ENCODE measurements around the gene TAPT1. TPM values are rescaled to one million over a fixed set of nuclear protein-coding genes. Genes with fewer than 3 reads are reported as not detected.
A peak's percentile ranks its signal among the peaks of the same experiment; 100 is the strongest.

Gene TAPT1
- total and polyA plus RNA-seq, 2 experiments from 2014 or later, result 3.6 to 9.9 TPM

DNA sequence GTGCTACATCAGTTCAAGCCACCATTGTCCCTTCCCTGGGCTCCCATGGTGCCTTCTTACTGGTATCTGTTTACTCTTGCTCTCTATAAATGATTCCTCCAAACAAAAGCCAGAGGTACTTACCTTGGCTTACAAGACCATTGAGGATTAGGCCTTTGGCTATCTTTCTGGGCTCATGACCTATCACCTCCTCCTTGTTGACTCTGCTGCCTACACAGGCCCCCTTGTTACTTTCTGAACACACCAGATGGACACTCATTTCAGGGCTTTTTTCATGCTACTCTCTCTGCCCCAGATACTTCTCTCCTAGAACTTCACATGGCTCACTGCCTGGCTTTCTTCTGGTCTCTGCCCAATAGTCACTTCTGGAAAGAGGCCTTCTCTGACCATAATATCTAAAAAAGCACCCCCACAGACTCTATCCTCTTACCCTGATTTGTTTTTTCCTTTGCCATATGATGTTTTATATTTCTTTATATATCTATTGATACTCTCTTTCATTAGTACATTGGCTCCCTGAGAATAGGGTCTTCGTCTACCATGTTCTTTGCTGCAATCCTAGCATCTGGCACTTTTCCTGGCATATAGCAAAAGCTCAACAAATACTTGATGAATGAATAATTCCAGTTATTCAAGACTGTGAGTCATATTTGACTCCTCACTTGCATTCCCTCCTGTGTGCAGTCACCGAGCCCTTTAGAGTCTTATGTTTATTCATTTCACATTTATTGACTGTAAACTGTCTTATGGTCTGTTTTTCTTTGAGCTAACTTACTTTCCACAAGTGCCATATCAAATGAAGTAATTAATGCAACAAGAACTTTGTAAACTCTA, 27.1 kb upstream of the TAPT1 start:
- H3K9me3 Mint-ChIP-seq, result no peaks in the 10 kb centered on the region
- no peak overlapping the region for H3K4me3 Mint-ChIP-seq
- peaks cover 5% of the 10 kb centered on the region; the same call in 1 of the 3 replicates for H3K4me1 Mint-ChIP-seq
- Histone ChIP-seq H3K4me1 (ENCODE audit: insufficient read depth) (no peaks in the 10 kb centered on the region), H3K79me2 (replicated peaks; ENCODE audit: insufficient read depth) (no peaks in the 10 kb centered on the region), H4K20me1 (replicated peaks; ENCODE audit: insufficient read depth) (no peaks in the 10 kb centered on the region), H3K27ac (ENCODE audit: low read depth) (no peak overlapping the region), H3K36me3 (ENCODE audit: insufficient read depth) (no peaks in the 10 kb centered on the region), H2AFZ (no peak overlapping the region), H3K9me2 (ENCODE audit: insufficient read depth) (no peaks in the 10 kb centered on the region), H3F3A (replicated peaks; ENCODE audit: low read depth) (no peaks in the 10 kb centered on the region), H3K4me3 (no peak overlapping the region), H3K4me2 (no peak overlapping the region), H3K27me3 (ENCODE audit: insufficient read depth) (no peaks in the 10 kb centered on the region)
- peaks cover 6% of the 10 kb centered on the region for H3K27me3 Mint-ChIP-seq (ENCODE audit: insufficient read depth, low read depth, poor library complexity)
- DNase-seq (ENCODE audit: low spot score) (no peak), ATAC-seq (no peak)
- H3K36me3 Mint-ChIP-seq (ENCODE audit: low read depth), result peaks cover 12% of the 10 kb centered on the region
- no peak for TF ChIP-seq ZNF114 (CRISPR knock-in tag; IDR thresholded peaks at IDR 0.05)
- no peak overlapping the region for H3K27ac Mint-ChIP-seq

DNA sequence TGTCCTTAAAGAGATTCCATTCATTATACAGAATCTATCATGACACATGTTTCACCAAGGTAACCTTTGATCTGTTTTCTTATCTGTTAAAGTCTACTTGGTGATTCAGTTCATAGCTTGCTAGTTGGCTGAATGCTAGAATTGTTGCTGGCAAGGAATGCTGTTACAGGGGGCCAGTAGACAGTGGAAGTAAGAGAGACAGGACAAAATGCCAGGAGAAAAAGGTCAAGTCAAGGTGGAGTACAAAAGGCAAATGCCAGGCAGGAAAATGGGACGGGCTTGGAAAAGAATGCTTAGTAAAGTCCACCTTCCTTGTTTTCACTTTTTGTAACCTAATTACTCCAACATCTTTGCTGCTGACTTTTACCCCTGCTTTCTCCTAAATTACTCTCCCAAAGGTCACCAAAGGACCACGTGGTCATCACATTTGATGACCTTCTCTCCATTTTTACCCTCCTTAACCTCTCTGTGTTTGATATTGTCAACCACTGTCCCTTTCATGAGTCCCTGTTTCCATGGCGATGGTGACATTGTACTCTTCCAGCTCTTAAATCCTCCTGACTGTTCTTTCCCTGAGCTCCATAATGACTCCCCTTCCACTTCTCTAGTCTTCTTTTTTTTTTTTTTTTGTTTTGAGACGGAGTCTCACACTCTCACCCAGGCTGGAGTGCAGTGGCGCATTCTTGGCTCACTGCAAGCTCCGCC, 24.5 kb upstream of the TAPT1 start:
- H3K4me2 ChIP-seq, result no peak overlapping the region
- TF ChIP-seq, protein P1, sequence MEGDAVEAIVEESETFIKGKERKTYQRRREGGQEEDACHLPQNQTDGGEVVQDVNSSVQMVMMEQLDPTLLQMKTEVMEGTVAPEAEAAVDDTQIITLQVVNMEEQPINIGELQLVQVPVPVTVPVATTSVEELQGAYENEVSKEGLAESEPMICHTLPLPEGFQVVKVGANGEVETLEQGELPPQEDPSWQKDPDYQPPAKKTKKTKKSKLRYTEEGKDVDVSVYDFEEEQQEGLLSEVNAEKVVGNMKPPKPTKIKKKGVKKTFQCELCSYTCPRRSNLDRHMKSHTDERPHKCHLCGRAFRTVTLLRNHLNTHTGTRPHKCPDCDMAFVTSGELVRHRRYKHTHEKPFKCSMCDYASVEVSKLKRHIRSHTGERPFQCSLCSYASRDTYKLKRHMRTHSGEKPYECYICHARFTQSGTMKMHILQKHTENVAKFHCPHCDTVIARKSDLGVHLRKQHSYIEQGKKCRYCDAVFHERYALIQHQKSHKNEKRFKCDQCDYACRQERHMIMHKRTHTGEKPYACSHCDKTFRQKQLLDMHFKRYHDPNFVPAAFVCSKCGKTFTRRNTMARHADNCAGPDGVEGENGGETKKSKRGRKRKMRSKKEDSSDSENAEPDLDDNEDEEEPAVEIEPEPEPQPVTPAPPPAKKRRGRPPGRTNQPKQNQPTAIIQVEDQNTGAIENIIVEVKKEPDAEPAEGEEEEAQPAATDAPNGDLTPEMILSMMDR (conservative IDR thresholded peaks at IDR 0.05; ENCODE audit: low read depth in 2 of 2), result no peak
- TF ChIP-seq, protein P2, sequence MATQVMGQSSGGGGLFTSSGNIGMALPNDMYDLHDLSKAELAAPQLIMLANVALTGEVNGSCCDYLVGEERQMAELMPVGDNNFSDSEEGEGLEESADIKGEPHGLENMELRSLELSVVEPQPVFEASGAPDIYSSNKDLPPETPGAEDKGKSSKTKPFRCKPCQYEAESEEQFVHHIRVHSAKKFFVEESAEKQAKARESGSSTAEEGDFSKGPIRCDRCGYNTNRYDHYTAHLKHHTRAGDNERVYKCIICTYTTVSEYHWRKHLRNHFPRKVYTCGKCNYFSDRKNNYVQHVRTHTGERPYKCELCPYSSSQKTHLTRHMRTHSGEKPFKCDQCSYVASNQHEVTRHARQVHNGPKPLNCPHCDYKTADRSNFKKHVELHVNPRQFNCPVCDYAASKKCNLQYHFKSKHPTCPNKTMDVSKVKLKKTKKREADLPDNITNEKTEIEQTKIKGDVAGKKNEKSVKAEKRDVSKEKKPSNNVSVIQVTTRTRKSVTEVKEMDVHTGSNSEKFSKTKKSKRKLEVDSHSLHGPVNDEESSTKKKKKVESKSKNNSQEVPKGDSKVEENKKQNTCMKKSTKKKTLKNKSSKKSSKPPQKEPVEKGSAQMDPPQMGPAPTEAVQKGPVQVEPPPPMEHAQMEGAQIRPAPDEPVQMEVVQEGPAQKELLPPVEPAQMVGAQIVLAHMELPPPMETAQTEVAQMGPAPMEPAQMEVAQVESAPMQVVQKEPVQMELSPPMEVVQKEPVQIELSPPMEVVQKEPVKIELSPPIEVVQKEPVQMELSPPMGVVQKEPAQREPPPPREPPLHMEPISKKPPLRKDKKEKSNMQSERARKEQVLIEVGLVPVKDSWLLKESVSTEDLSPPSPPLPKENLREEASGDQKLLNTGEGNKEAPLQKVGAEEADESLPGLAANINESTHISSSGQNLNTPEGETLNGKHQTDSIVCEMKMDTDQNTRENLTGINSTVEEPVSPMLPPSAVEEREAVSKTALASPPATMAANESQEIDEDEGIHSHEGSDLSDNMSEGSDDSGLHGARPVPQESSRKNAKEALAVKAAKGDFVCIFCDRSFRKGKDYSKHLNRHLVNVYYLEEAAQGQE (IDR thresholded peaks at IDR 0.05; ENCODE audit: unreplicated experiment), result no peak
- no peak for TF ChIP-seq NANOG (IDR thresholded peaks at IDR 0.05; ENCODE audit: borderline replicate concordance)
- TF ChIP-seq ZNF114 (CRISPR knock-in tag; IDR thresholded peaks at IDR 0.05), result no peak
- TF ChIP-seq, protein P3, sequence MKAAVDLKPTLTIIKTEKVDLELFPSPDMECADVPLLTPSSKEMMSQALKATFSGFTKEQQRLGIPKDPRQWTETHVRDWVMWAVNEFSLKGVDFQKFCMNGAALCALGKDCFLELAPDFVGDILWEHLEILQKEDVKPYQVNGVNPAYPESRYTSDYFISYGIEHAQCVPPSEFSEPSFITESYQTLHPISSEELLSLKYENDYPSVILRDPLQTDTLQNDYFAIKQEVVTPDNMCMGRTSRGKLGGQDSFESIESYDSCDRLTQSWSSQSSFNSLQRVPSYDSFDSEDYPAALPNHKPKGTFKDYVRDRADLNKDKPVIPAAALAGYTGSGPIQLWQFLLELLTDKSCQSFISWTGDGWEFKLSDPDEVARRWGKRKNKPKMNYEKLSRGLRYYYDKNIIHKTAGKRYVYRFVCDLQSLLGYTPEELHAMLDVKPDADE (IDR thresholded peaks at IDR 0.05), result no peak
- no peak for TF ChIP-seq POLR2AphosphoS5 (IDR thresholded peaks at IDR 0.05; ENCODE audit: low read depth)
- no peak for TF ChIP-seq CREB1 (CRISPR knock-in tag; IDR thresholded peaks at IDR 0.05; ENCODE audit: low read depth)
- no peak for TF ChIP-seq JUNB (IDR thresholded peaks at IDR 0.05; ENCODE audit: unreplicated experiment)

More for the DNA sequence above, 24.5 kb upstream of the TAPT1 start:
- Histone ChIP-seq H3K4me1 (ENCODE audit: insufficient read depth) (no peaks in the 10 kb centered on the region), H3K9me2 (ENCODE audit: insufficient read depth) (0 out of 2 replicates have a peak, but pooled peaks cover 7% of the 10 kb centered on the region), H3K79me2 (replicated peaks; ENCODE audit: insufficient read depth) (no peaks in the 10 kb centered on the region), H3K27me3 (ENCODE audit: insufficient read depth) (no peaks in the 10 kb centered on the region), H3K36me3 (ENCODE audit: insufficient read depth) (no peaks in the 10 kb centered on the region), H3K27ac (ENCODE audit: low read depth) (no peak overlapping the region), H4K20me1 (replicated peaks; ENCODE audit: insufficient read depth) (no peaks in the 10 kb centered on the region), H3K4me3 (no peak overlapping the region), H2AFZ (no peak overlapping the region), H3F3A (replicated peaks; ENCODE audit: low read depth) (no peaks in the 10 kb centered on the region)
- Mint-ChIP-seq H3K4me1 (peaks cover 5% of the 10 kb centered on the region; the same call in 1 of the 3 replicates), H3K27ac (no peak overlapping the region), H3K36me3 (ENCODE audit: low read depth) (peaks cover 10% of the 10 kb centered on the region), H3K4me3 (no peak overlapping the region), H3K9me3 (no peaks in the 10 kb centered on the region), H3K27me3 (ENCODE audit: insufficient read depth, low read depth, poor library complexity) (peaks cover 6% of the 10 kb centered on the region)
- peak; percentile 46 for DNase-seq (ENCODE audit: low spot score)
- no peak for ATAC-seq

Measured in GM23338 (cell line).